SU-DHL-6 (cell line): ENCODE data around the gene SEPHS1.

Experiments
- CTCF ChIP-seq: fragments of 200-600 bp; sonication (generic); IDR thresholded peaks from one replicate; pipeline ENCODE4 v1.5.1; 2017; ENCODE audit warnings: antibody characterized with exemption, mild to moderate bottlenecking, low read length, moderate library complexity; ENCODE audit not compliant: insufficient read depth, poor library complexity, severe bottlenecking
- EZH2phosphoT487 ChIP-seq: fragments of 200-600 bp; sonication (generic), shearing (Covaris generic); conservative IDR thresholded peaks from 2 replicates; pipeline ENCODE4 v1.6.1; 2018; ENCODE audit warnings: mild to moderate bottlenecking, antibody characterized with exemption, low read length, moderate library complexity, mixed read lengths

DNA sequence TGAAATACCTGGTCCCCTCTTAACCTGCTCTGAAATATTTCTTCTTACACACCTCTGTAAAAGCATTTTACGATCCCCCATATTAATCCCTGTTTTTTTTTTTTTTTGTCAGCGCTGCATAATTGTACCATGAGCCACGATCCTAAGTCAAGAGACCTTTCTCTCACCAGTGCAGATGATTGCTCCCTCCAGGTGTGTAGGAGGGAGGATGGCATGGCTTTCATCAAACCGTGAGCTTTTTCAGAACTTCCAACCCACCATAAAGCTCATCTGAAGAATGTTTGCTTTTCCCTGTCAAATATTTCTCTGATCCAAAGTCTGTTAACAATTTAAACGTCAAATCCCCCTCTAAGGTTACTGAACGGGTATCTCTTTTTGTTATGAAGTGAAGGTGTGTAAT, 28.2 kb upstream of the SEPHS1 start:
- no peak for TF ChIP-seq CTCF
- TF ChIP-seq EZH2phosphoT487: no peak
